CD14-positive monocyte (primary cell): ENCODE data around the gene IFT57. TPM values are rescaled to one million over a fixed set of nuclear protein-coding genes. Genes with fewer than 3 reads are reported as not detected.

ENCODE experiments used
- DNase-seq, 3 donors: peaks; one replicate each; pipeline ENCODE4 v3.0.0-alpha.2; 2011 to 2022
- H2AFZ ChIP-seq: 2 replicates; pipeline ENCODE4 v1.6.0; 2012; ENCODE audit warnings: mild to moderate bottlenecking, low read depth, low read length, inconsistent platforms; ENCODE audit not compliant: insufficient read depth, poor library complexity, severe bottlenecking
- H3K27ac ChIP-seq, 2 donors: 1 replicate in 1 of 2; 2 replicates in 1 of 2; pipeline ENCODE4 v1.5.1; 2012 to 2013; ENCODE audit warnings: low read length in 2 of 2, control low read depth in 1 of 2, inconsistent platforms in 1 of 2, low read depth in 1 of 2, mild to moderate bottlenecking in 1 of 2
- H3K27me3 ChIP-seq, 2 donors: one replicate each; pipeline versions ENCODE4 v1.6.0 to v1.6.1; 2011 to 2013; ENCODE audit warnings: low read length in 2 of 2; ENCODE audit not compliant: control insufficient read depth in 2 of 2, insufficient read depth in 2 of 2
- H3K36me3 ChIP-seq, 2 donors: replicated peaks in 1 of 2; 1 replicate in 1 of 2; 2 replicates in 1 of 2; pipeline versions ENCODE4 v1.5.1 to v1.6.1; 2012 to 2013; ENCODE audit warnings: low read length in 2 of 2, control low read depth in 1 of 2, inconsistent platforms in 1 of 2, mild to moderate bottlenecking in 1 of 2; ENCODE audit not compliant: insufficient read depth in 2 of 2, control insufficient read depth in 1 of 2
- H3K4me1 ChIP-seq, 2 donors: 1 replicate in 1 of 2; 2 replicates in 1 of 2; pipeline versions ENCODE4 v1.5.1 to v1.6.1; 2012 to 2013; ENCODE audit warnings: low read length in 2 of 2, control low read depth in 1 of 2, inconsistent platforms in 1 of 2, mild to moderate bottlenecking in 1 of 2, moderate library complexity in 1 of 2; ENCODE audit not compliant: insufficient read depth in 2 of 2, control insufficient read depth in 1 of 2
- H3K4me2 ChIP-seq: replicated peaks from 2 replicates; pipeline ENCODE3; 2012; ENCODE audit warnings: low read length, moderate library complexity, mild to moderate bottlenecking; ENCODE audit not compliant: poor library complexity, severe bottlenecking; ENCODE audit errors: extremely low read depth
- H3K4me3 ChIP-seq, 3 experiments: fragments of 200-600 bp in 1 of 3; sonication (generic) in 1 of 3; replicated peaks in 1 of 3; 1 replicate in 2 of 3; 2 replicates in 1 of 3; pipeline ENCODE4 v1.5.1; 2011 to 2013; ENCODE audit warnings: low read length in 3 of 3, mild to moderate bottlenecking in 3 of 3, control low read depth in 2 of 3, low read depth in 2 of 3, inconsistent platforms in 1 of 3, moderate library complexity in 1 of 3
- H3K79me2 ChIP-seq: 2 replicates; pipeline ENCODE4 v1.6.0; 2012; ENCODE audit warnings: mild to moderate bottlenecking, control low read depth, inconsistent platforms, low read length, moderate library complexity; ENCODE audit not compliant: insufficient read depth
- H3K9ac ChIP-seq: 2 replicates; pipeline ENCODE4 v1.6.0; 2017; ENCODE audit warnings: low read length, mild to moderate bottlenecking; ENCODE audit not compliant: insufficient read depth, poor library complexity, severe bottlenecking
- H3K9me3 ChIP-seq, 2 donors: replicated peaks in 1 of 2; 1 replicate in 1 of 2; 2 replicates in 1 of 2; pipeline versions ENCODE4 v1.5.1 to v1.6.1; 2012 to 2013; ENCODE audit warnings: low read length in 2 of 2, control low read depth in 1 of 2; ENCODE audit not compliant: control insufficient read depth in 1 of 2, insufficient read depth in 1 of 2
- H4K20me1 ChIP-seq: 2 replicates; pipeline ENCODE4 v1.6.0; 2012; ENCODE audit warnings: mild to moderate bottlenecking, low read length, control low read depth, moderate library complexity; ENCODE audit not compliant: insufficient read depth
- H3K27ac Mint-ChIP-seq, 7 donors: one replicate each; pipeline ENCODE4 v1.8.0; 2020; ENCODE audit warnings: mild to moderate bottlenecking in 7 of 7, mixed read lengths in 7 of 7, moderate library complexity in 6 of 7, inconsistent platforms in 2 of 7
- H3K27me3 Mint-ChIP-seq, 3 donors: one replicate each; pipeline ENCODE4 v1.8.0; 2021 to 2022; ENCODE audit warnings: low read depth in 3 of 3, mild to moderate bottlenecking in 3 of 3, mixed read lengths in 3 of 3, moderate library complexity in 3 of 3, inconsistent platforms in 1 of 3
- H3K36me3 Mint-ChIP-seq, 2 donors: one replicate each; pipeline ENCODE4 v1.8.0; 2020; ENCODE audit warnings: mixed read lengths in 2 of 2, inconsistent platforms in 1 of 2, mild to moderate bottlenecking in 1 of 2
- H3K4me1 Mint-ChIP-seq: one replicate; pipeline ENCODE4 v1.8.0; 2020; ENCODE audit warnings: mild to moderate bottlenecking, mixed read lengths
- H3K4me3 Mint-ChIP-seq, 2 donors: one replicate each; pipeline ENCODE4 v1.8.0; 2020; ENCODE audit warnings: mild to moderate bottlenecking in 2 of 2, mixed read lengths in 2 of 2, moderate library complexity in 1 of 2
- H3K9me3 Mint-ChIP-seq, 7 donors: one replicate each; pipeline ENCODE4 v1.8.0; 2020 to 2022; ENCODE audit warnings: mixed read lengths in 7 of 7, mild to moderate bottlenecking in 6 of 7, moderate library complexity in 6 of 7, inconsistent platforms in 2 of 7
- CTCF ChIP-seq: fragments of 200-600 bp; IDR thresholded peaks from one replicate; pipeline ENCODE4 v1.8.0; 2022; ENCODE audit warnings: antibody characterized with exemption, mild to moderate bottlenecking
- WGBS: methylation state at CpG from one replicate; pipeline ENCODE4 v1.1.5; 2013; ENCODE audit warnings: missing lambda C conversion rate; ENCODE audit not compliant: insufficient coverage; 5-methylcytosine and 5-hydroxymethylcytosine counted together
- intact Hi-C, 2 donors: fragments of 100-400 bp; cut with micrococcal nuclease; formaldehyde crosslinking; loops; one replicate each; pipeline versions ENCODE4 v1.15.0 to v1.15.1; 2023
- polyA plus RNA-seq, 3 donors: library from polyadenylated mRNA; depleted of rRNA in 1 of 3; unstranded in 2 of 3; stranded (reverse) in 1 of 3; fragments of 300-500 nt in 2 of 3; fragments of >200 nt in 1 of 3; fragmentation: Illumina TruSeq in 2 of 3; gene quantifications; 1 replicate in 2 of 3; 2 replicates in 1 of 3; pipeline ENCODE4 v1.2.3, GENCODE V29; 2012 to 2021

IFT57 gene
- polyA plus RNA-seq, 3 donors: 4.9 to 22.9 (median 15.1) TPM

GRCh38 chr3:108202080-108202479 lies 20.1 kb downstream of the IFT57 start:
- Histone ChIP-seq H3K4me2 (no peak overlapping the region), H3K4me3 (no peak overlapping the region), H2AFZ (no peak overlapping the region), H3K36me3 (no peaks in the 10 kb centered on the region), H3K79me2 (no peaks in the 10 kb centered on the region), H3K4me1 (no peaks in the 10 kb centered on the region), H3K9ac (no peak overlapping the region), H3K9me3 (no peaks in the 10 kb centered on the region), H4K20me1 (no peaks in the 10 kb centered on the region), H3K27ac (no peak overlapping the region), H3K27me3 (no peaks in the 10 kb centered on the region)
- peaks cover 12 to 26% of the 10 kb centered on the region in 2 donors for H3K36me3 Mint-ChIP-seq
- no peaks in the 10 kb centered on the region for H3K4me1 Mint-ChIP-seq
- H3K9me3 Mint-ChIP-seq: no peaks in the 10 kb centered on the region
- intact Hi-C loops: no loop called here
- WGBS: 83% methylated on average over 2 of the region's 4 CpGs
- no peaks in the 10 kb centered on the region for H3K27me3 Mint-ChIP-seq
- no peak for DNase-seq
- no peak overlapping the region for H3K27ac Mint-ChIP-seq
- TF ChIP-seq CTCF: no peak
- H3K4me3 Mint-ChIP-seq: no peak overlapping the region

GRCh38 chr3:108201258-108201657 lies 21.0 kb downstream of the IFT57 start:
- Mint-ChIP-seq H3K27me3 (no peaks in the 10 kb centered on the region), H3K4me1 (no peaks in the 10 kb centered on the region), H3K4me3 (no peak overlapping the region), H3K27ac (no peak overlapping the region), H3K9me3 (no peaks in the 10 kb centered on the region), H3K36me3 (peaks cover 10 to 26% of the 10 kb centered on the region in 2 donors)
- Histone ChIP-seq H3K79me2 (no peaks in the 10 kb centered on the region), H3K9ac (no peak overlapping the region), H3K4me3 (no peak overlapping the region), H4K20me1 (no peaks in the 10 kb centered on the region), H3K36me3 (no peaks in the 10 kb centered on the region), H2AFZ (no peak overlapping the region), H3K4me2 (no peak overlapping the region), H3K9me3 (no peaks in the 10 kb centered on the region), H3K27ac (no peak overlapping the region), H3K4me1 (no peaks in the 10 kb centered on the region), H3K27me3 (no peaks in the 10 kb centered on the region)
- DNase-seq: no peak
- TF ChIP-seq CTCF: no peak
- intact Hi-C loops: no loop called here
